Measurements from ENCODE around the gene DGKD.

The DGKD gene

GRCh38 chr2:233448575-233448974 is 94.3 kb downstream of the DGKD start:
- no peak for DNase-seq

- DNase-seq, result peak; percentile 8
Observed at GRCh38 chr2:233449081-233449901, 95.0 kb downstream of the DGKD start.

GRCh38 chr2:233449921-233450863 is 95.9 kb downstream of the DGKD start:
- no peak for DNase-seq

GRCh38 chr2:233450864-233451575 is 96.7 kb downstream of the DGKD start:
- no peak for DNase-seq

GRCh38 chr2:233451950-233452349 is 97.7 kb downstream of the DGKD start:
- no peak for DNase-seq

- DNase-seq, result no peak
Observed at GRCh38 chr2:233453111-233453915, 99.0 kb downstream of the DGKD start.

- DNase-seq, result no peak
Observed at GRCh38 chr2:233453916-233454315, 99.6 kb downstream of the DGKD start.

- no peak for DNase-seq
Observed at GRCh38 chr2:233455006-233455405, 100.7 kb downstream of the DGKD start.

GRCh38 chr2:233455491-233455890 is 101.2 kb downstream of the DGKD start:
- DNase-seq, result no peak

GRCh38 chr2:233456111-233456510 is 101.8 kb downstream of the DGKD start:
- no peak for DNase-seq

GRCh38 chr2:233456934-233457333 is 102.6 kb downstream of the DGKD start:
- no peak for DNase-seq

GRCh38 chr2:233457356-233457755 is 103.1 kb downstream of the DGKD start:
- DNase-seq, result no peak

GRCh38 chr2:233458031-233458610 is 103.8 kb downstream of the DGKD start:
- no peak for DNase-seq

- no peak for DNase-seq
Observed at GRCh38 chr2:233458826-233459225, 104.5 kb downstream of the DGKD start.

GRCh38 chr2:233459426-233459825 is 105.1 kb downstream of the DGKD start:
- DNase-seq, result no peak

- peak; percentile 81 for DNase-seq
Observed at GRCh38 chr2:233460726-233461441, 106.6 kb downstream of the DGKD start.

- no peak for DNase-seq
Observed at GRCh38 chr2:233461481-233461891, 107.2 kb downstream of the DGKD start.

- no peak for DNase-seq
Observed at GRCh38 chr2:233462202-233462785, 108.0 kb downstream of the DGKD start.

GRCh38 chr2:233462826-233463470 is 108.7 kb downstream of the DGKD start:
- no peak for DNase-seq

GRCh38 chr2:233463586-233463985 is 109.3 kb downstream of the DGKD start:
- no peak for DNase-seq
